CD4-positive, alpha-beta T cell treated with Interleukin-17A for 4 hours (primary cell): ENCODE measurements around the gene PLCH2.

Experiments used
- DNase-seq: peaks from one replicate; pipeline ENCODE4 v3.0.0-alpha.2; 2020; ENCODE audit warnings: mixed read lengths

The PLCH2 gene

GRCh38 chr1:2479186-2479585 lies 3.1 kb downstream of the PLCH2 start:
- DNase-seq = no peak

DNA sequence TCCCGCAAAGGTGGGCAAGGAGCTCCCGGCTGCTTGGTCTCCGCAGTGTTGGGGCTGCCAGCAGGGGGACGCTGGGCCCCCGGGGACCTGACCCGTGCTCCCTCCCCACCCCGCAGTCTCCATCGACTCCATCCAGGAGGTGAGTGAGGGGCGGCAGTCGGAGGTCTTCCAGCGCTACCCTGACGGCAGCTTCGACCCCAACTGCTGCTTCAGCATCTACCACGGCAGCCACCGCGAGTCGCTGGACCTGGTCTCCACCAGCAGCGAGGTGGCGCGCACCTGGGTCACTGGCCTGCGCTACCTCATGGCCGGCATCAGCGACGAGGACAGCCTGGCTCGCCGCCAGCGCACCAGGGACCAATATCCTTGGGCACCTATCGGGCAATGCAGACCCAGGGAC lies 3.5 kb downstream of the PLCH2 start:
- DNase-seq = no peak

DNA sequence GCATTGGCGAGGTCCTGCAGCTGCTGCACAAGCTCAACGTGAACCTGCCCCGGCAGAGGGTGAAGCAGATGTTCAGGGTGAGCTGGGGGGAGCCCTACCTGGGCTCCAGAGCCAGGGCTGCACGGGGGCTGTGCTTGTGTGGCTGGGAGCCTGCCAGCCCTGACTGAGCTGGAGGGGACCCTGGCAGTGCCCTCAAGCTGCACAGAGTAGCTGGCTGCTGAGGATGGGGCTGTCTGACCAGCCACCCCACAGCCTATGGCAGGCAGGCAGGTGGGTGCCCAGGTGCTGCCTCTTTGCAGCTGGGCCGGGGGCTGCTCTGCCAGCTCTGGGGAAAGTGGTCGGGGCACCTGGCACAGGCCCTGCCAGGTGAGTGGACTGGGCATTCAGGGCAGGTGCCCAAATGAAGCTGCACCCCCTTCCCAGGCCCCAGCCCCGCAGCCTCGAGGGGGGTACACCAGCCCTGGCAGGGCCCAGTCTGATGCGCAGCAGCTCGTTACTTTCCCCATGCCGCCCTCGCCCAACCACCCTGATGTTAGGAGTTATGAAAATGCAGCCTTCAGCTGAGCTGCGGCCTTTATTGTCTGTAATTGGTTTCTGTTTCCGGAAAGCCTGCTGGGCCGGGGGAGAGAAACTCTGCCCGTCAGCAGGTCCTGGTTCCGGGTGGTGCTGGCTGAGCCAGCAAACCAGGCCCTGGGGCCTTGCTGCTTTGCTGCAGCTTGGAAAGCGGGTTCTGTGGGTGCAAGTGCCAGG lies 4.3 kb downstream of the PLCH2 start:
- no peak for DNase-seq

DNA sequence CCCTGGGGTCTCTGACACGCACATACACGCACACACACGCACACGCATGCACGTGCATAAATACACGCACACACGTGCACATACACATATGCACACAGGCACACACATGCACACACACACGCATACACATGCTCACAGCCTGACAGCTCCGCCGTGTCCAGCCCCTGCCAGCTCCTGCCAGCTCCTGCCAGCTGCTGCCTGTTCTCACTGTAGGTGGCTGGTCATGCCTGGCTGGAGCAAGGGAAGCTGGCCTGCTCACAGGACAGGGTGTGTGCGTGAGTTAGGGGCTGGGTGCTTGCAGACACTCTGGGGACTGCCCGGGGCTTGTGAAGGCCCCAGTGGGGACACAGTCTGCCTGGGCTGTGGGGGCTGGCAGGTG lies 4.9 kb downstream of the PLCH2 start:
- DNase-seq = no peak

GRCh38 chr1:2481885-2482284 lies 5.8 kb downstream of the PLCH2 start:
- no peak for DNase-seq

GRCh38 chr1:2482588-2482987 lies 6.5 kb downstream of the PLCH2 start:
- no peak for DNase-seq

DNA sequence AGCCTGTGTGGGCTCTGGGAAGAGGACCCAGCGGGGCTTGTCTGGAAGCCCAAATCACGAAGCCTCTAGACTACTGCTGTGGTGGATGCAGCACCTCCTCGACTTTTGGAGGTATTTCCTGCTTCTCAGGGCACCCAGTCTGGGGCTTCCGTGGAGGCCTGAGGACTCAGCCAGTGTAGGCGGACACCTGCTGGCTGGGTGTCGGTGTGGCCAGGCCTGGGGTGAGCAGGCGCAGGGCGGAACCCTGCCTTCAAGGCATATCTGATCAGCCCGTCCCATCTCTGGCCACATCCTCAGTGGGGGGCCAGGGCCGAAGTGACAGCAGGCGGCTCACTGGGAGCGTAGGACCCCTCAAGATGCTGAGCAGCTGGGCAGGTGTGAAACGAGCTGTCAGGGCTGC lies 6.9 kb downstream of the PLCH2 start:
- no peak for DNase-seq

GRCh38 chr1:2483970-2484369 lies 7.9 kb downstream of the PLCH2 start:
- DNase-seq = no peak

DNA sequence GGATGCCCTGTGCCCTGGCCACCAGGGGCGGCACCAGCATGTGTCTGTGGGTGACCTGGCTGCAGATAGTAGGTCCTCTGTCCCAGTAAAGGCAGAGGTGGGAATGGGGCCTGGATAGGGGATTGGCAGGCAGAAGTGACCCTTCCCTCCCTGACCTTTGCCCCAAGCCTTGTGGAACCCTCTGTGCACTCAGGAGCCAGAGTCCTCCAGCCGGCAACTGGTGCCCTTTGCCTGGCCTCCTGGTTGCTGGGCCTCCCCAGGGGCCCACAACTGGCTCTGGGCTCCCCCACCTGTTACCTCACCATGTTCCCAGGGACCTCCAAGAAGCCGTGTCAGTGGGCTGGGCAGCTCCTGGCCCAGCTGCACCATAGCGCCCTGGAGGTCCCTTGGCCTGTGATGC lies 10.0 kb downstream of the PLCH2 start:
- DNase-seq = no peak

DNA sequence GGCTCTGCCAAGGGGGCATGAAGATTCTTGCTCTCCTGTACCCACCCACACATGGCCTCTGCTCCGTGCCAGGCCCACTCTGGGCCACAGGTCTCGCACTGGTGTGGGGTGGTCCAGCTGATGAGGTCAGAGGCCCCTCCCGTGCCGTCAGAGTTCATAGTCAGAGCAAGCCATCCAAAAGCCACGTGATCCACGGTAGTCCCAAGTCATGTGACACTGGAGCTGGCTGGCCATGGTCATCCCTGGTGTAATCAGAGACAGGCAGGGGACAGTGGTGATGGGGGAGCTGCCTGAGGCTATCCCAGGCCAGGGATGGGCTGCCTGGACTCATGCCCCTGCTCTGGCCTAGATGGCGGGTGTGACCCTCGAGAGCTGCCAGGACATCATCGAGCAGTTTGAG lies 10.5 kb downstream of the PLCH2 start:
- DNase-seq = no peak

DNA sequence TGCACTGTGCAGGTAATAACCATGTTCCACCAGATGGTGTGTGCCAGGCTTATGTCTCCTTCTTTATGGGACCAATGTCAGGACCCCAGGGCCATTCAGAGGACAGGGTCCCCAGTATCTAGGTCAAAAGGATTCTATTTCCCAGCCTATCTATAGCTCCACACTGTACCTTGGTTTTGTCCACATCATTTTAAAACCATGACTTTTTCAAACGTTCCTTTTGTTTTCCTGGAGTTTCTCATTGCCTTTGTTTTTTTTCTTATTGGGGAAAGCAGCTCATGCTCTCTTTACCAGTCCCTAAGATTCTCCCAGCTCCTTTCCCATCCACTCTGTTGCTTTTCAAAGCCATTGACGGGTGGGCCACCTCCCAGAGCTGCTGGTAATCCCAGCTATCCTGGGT lies 12.6 kb downstream of the PLCH2 start:
- no peak for DNase-seq

DNA sequence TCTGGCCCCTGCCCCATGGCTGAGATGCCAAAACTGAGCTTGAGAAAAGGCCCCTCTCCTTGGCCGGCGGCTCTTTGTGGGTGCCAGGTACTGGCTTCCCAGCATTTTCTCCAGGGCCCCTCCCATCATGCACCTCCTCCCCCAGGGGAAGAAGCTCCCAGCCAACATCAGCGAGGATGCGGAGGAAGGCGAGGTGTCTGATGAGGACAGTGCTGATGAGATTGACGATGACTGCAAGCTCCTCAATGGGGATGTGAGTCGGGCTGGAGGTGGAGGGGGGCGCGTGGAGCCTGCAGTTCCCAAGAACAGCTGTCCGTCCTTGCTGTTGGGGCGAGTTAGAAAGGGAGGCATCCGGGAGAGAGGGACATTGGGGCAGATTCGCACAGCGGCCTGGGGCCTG lies 13.5 kb downstream of the PLCH2 start:
- no peak for DNase-seq

DNA sequence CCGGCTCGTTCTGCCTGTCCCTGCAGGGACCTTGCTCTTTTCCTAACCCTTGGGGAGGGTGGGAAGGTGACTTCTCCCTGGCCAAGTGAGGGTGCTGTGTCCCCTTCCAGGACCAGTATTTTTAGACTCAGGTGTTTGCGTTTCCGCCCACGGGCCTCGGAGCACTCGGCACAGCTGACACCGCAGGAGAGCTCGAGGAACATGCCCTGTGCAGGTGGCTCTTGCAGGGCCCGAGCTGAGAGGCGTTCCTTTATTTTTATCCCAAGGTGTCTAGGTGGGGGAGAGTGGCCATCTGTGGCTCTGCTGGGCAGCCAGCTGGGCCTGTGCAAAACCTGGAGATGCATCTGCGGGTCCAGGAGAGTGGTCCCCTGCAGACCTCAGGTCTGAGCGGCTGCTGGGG lies 16.0 kb downstream of the PLCH2 start:
- DNase-seq = no peak

DNA sequence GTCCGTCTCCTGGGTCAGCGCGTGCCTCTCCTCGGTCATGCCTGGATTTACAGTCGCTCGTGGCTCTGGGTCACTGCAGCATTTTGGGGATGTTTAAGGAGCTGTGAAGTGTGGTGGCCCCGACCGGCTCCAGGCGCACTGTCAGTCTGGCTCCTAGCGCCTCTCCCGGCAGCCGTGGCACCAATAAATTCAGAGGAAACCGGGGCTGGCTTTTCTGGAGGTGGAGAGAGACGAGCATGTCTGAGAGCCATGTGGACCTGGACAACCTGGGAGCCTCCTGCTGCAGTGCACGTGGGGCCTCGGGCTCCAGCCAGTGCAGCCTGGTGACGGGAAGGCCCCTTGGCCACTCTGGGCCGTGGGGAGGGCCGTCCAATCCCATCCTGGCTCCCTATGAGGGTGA lies 17.1 kb downstream of the PLCH2 start:
- no peak for DNase-seq

DNA sequence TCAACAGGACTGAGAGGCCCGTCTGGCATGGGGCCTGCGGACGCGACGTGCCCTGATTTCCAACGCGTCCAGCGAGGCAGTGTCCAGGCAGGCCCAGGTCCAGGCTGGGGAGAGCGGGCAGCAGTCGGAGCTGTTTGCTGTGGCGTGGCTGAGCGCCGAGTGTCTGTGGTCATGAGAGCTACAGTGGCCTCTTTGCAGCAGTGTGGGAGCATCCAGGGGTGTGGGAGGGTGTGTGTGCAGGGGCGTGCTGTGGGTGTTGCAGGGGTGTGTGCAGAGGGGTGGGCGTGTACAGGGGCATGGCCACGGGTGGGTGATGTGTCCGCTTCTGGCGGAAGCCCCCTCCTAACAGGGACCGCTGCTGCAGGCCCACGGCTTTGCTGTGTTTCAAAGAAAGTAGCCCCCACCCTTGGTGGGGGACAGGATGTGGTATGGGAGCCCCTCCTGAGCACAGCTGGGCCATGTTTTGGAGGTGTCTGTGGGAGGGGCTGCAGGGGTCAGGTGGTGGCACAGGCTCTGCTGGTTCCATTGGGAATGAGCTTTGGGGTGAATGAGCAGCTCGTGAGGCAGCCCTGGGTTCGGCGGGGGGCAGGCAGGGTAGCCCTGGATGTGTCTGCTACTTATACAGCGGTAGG lies 17.7 kb downstream of the PLCH2 start:
- DNase-seq = peak; percentile 15

GRCh38 chr1:2494323-2494693 lies 18.2 kb downstream of the PLCH2 start:
- no peak for DNase-seq

- DNase-seq = no peak
These were observed 18.9 kb downstream of the PLCH2 start for GRCh38 chr1:2495026-2495425.

GRCh38 chr1:2495546-2495945 lies 19.5 kb downstream of the PLCH2 start:
- DNase-seq = no peak

- peak; percentile 28 for DNase-seq
These were observed 20.1 kb downstream of the PLCH2 start for GRCh38 chr1:2496087-2496622.

- DNase-seq = no peak
These were observed 20.7 kb downstream of the PLCH2 start for GRCh38 chr1:2496746-2497145.

- DNase-seq = no peak
These were observed 21.8 kb downstream of the PLCH2 start for GRCh38 chr1:2497891-2498290.

DNA sequence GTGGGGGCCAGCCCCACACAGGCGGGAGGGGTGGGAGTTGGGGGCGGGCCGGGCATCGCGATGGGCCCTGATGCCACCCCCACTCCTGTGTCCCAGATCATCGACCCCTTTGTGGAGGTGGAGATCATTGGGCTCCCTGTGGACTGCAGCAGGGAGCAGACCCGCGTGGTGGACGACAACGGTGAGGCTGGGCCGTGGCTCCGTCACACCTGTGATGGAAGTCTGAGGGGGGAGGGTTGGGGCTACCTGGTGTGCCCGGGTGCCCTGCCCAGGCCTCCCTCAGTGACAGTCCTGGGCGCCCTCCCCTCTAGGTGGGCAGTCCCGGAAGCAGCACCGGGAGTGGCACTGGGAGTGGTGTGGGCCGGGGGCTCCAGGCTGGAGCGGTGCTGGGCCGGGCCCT lies 22.6 kb downstream of the PLCH2 start:
- no peak for DNase-seq

DNA sequence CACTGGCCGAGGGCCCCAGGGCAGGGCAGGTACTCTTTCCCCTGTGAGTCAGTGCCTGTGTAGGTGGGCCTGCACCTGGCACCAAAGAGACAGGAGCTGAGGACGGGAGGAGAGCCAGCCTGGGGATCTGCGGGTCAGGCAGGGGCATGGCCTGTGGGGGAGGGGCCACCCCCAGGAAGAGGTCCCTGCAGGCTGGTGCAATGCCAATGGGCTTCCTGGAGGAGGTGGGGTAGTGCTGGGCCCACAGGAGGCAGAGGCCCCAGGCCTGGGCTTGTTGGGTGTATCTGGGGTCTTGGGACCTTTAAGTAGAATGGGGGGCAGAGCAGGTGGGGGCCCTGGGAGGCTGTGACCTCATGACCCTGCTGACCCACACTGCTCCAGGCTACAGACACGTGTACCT lies 23.2 kb downstream of the PLCH2 start:
- no peak for DNase-seq

- peak; percentile 25 for DNase-seq
These were observed 24.0 kb downstream of the PLCH2 start for GRCh38 chr1:2499986-2500596.
